H1 (cell line): ENCODE measurements around the gene CWC15. TPM values are rescaled to one million over a fixed set of nuclear protein-coding genes. Genes with fewer than 3 reads are reported as not detected.

Source experiments
- CTCF ChIA-PET: fragments of 300-600 bp; sonication (Branson Sonifier 250); formaldehyde crosslinking; loops from one replicate; lab custom pipeline; 2021; ENCODE audit not compliant: partially characterized antibody; lab: Charles Lee
- POLR2A ChIA-PET: fragments of 300-600 bp; sonication (Branson Sonifier 250); formaldehyde crosslinking; loops from one replicate; lab custom pipeline; 2021; ENCODE audit warnings: inconsistent platforms; ENCODE audit not compliant: partially characterized antibody; lab: Charles Lee
- DNase-seq, 2 experiments: peaks; one replicate each; pipeline versions ENCODE4 v3.0.0 to v3.0.0-alpha.2; 2010 to 2022; ENCODE audit warnings: low spot score in 2 of 2, low read depth in 1 of 2, mixed read lengths in 1 of 2
- FAIRE-seq: peaks from 2 replicates; lab custom pipeline; 2011; peaks lifted over from hg19 to GRCh38; lab: Jason Lieb, UNC
- H2AFZ ChIP-seq: 2 replicates; pipeline ENCODE4 v1.8.1; 2012; ENCODE audit warnings: low read length, inconsistent platforms
- H2AK5ac ChIP-seq: 2 replicates; pipeline ENCODE4 v1.6.1; 2013; ENCODE audit warnings: low read depth, low read length
- H2BK120ac ChIP-seq: replicated peaks from 2 replicates; pipeline ENCODE3; 2013; ENCODE audit warnings: low read depth, low read length, inconsistent platforms
- H2BK12ac ChIP-seq: 2 replicates; pipeline ENCODE4 v1.6.1; 2013; ENCODE audit warnings: low read depth, low read length
- H2BK15ac ChIP-seq: 2 replicates; pipeline ENCODE4 v1.6.1; 2013; ENCODE audit warnings: low read length
- H2BK20ac ChIP-seq: 2 replicates; pipeline ENCODE4 v1.6.1; 2013; ENCODE audit warnings: low read length
- H2BK5ac ChIP-seq: 2 replicates; pipeline ENCODE4 v1.6.1; 2013; ENCODE audit warnings: low read depth, low read length
- H3K14ac ChIP-seq: 2 replicates; pipeline ENCODE4 v1.6.1; 2013; ENCODE audit warnings: inconsistent platforms; ENCODE audit not compliant: insufficient read length
- H3K18ac ChIP-seq: 2 replicates; pipeline ENCODE4 v1.6.1; 2013; ENCODE audit warnings: low read length; ENCODE audit errors: extremely low read depth
- H3K23ac ChIP-seq: 2 replicates; pipeline ENCODE4 v1.6.1; 2013; ENCODE audit warnings: inconsistent platforms; ENCODE audit not compliant: insufficient read length
- H3K23me2 ChIP-seq: 2 replicates; pipeline ENCODE4 v1.6.1; 2013; ENCODE audit warnings: low read depth, low read length
- H3K27ac ChIP-seq: 2 replicates; pipeline ENCODE4 v1.6.1; 2011; ENCODE audit warnings: low read depth, low read length, inconsistent platforms
- H3K27me3 ChIP-seq, 4 experiments: replicated peaks in 1 of 4; 1 replicate in 1 of 4; 2 replicates in 3 of 4; pipeline versions ENCODE4 v1.6.1 to v1.8.1; 2011 to 2013; ENCODE audit warnings: low read length in 3 of 4, mild to moderate bottlenecking in 3 of 4, inconsistent platforms in 2 of 4, mixed read lengths in 2 of 4, moderate library complexity in 1 of 4; ENCODE audit not compliant: control insufficient read depth in 3 of 4, insufficient read depth in 3 of 4; ENCODE audit errors: extremely low read depth in 1 of 4
- H3K36me3 ChIP-seq, 4 experiments: 2 replicates each; pipeline versions ENCODE4 v1.6.1 to v1.8.1; 2011 to 2013; ENCODE audit warnings: mild to moderate bottlenecking in 4 of 4, low read length in 3 of 4, moderate library complexity in 2 of 4, control low read depth in 1 of 4, inconsistent platforms in 1 of 4; ENCODE audit not compliant: insufficient read depth in 4 of 4, control insufficient read depth in 2 of 4
- H3K4ac ChIP-seq: replicated peaks from 2 replicates; pipeline ENCODE3; 2013; ENCODE audit warnings: low read length, low read depth, mixed read lengths, inconsistent platforms; ENCODE audit not compliant: insufficient read length
- H3K4me1 ChIP-seq, 4 experiments: replicated peaks in 1 of 4; 1 replicate in 1 of 4; 2 replicates in 3 of 4; pipeline versions ENCODE4 v1.6.1 to v1.8.1; 2011 to 2013; ENCODE audit warnings: low read length in 3 of 4, inconsistent platforms in 2 of 4, mixed read lengths in 1 of 4; ENCODE audit not compliant: insufficient read depth in 4 of 4, control insufficient read depth in 3 of 4
- H3K4me2 ChIP-seq, 2 experiments: 2 replicates each; pipeline versions ENCODE4 v1.6.1 to v1.8.1; 2011 to 2013; ENCODE audit warnings: low read depth in 2 of 2, low read length in 2 of 2, control low read depth in 1 of 2, inconsistent platforms in 1 of 2, mild to moderate bottlenecking in 1 of 2; ENCODE audit not compliant: insufficient read depth in 1 of 2
- H3K4me3 ChIP-seq, 4 experiments: fragments of 200-600, 300-600 bp in 1 of 4; sonication (generic), shearing (Covaris generic), sonication (Bioruptor Twin) in 1 of 4; 2 replicates each; pipeline versions ENCODE4 v1.5.1 to v1.8.1; 2011 to 2016; ENCODE audit warnings: low read length in 4 of 4, low read depth in 3 of 4, control low read depth in 2 of 4, inconsistent platforms in 2 of 4, mild to moderate bottlenecking in 2 of 4, mixed read lengths in 1 of 4, moderate library complexity in 1 of 4; ENCODE audit not compliant: insufficient read depth in 2 of 4; ENCODE audit errors: extremely low read depth in 1 of 4
- H3K56ac ChIP-seq: replicated peaks from 2 replicates; pipeline ENCODE3; 2013; ENCODE audit warnings: low read depth, mild to moderate bottlenecking, mixed read lengths, low read length, inconsistent platforms; ENCODE audit not compliant: insufficient read length
- H3K79me1 ChIP-seq: 2 replicates; pipeline ENCODE4 v1.6.1; 2013; ENCODE audit warnings: low read depth, low read length, control low read depth
- H3K79me2 ChIP-seq, 2 experiments: 2 replicates each; pipeline versions ENCODE4 v1.6.1 to v1.8.1; 2012 to 2013; ENCODE audit warnings: low read length in 2 of 2, mild to moderate bottlenecking in 2 of 2, inconsistent platforms in 1 of 2; ENCODE audit not compliant: insufficient read depth in 2 of 2, control insufficient read depth in 1 of 2
- H3K9ac ChIP-seq, 4 experiments: replicated peaks in 1 of 4; 1 replicate in 1 of 4; 2 replicates in 3 of 4; pipeline versions ENCODE4 v1.6.1 to v1.8.1; 2011 to 2013; ENCODE audit warnings: low read depth in 3 of 4, low read length in 3 of 4, control low read depth in 2 of 4, mild to moderate bottlenecking in 2 of 4, moderate library complexity in 2 of 4, inconsistent platforms in 1 of 4; ENCODE audit errors: extremely low read depth in 1 of 4
- H3K9me3 ChIP-seq, 2 experiments: 2 replicates each; pipeline versions ENCODE4 v1.6.1 to v1.8.1; 2012 to 2013; ENCODE audit warnings: mild to moderate bottlenecking in 2 of 2, moderate library complexity in 2 of 2, control low read depth in 1 of 2, inconsistent platforms in 1 of 2, low read depth in 1 of 2, low read length in 1 of 2, mixed read lengths in 1 of 2; ENCODE audit not compliant: insufficient read depth in 2 of 2
- H4K20me1 ChIP-seq, 2 experiments: replicated peaks in 1 of 2; 2 replicates each; pipeline versions ENCODE3 to v1.8.1; 2011 to 2013; ENCODE audit warnings: inconsistent platforms in 2 of 2, low read length in 2 of 2, mild to moderate bottlenecking in 1 of 2; ENCODE audit not compliant: insufficient read depth in 2 of 2, control insufficient read depth in 1 of 2
- H4K5ac ChIP-seq: 2 replicates; pipeline ENCODE4 v1.6.1; 2013; ENCODE audit warnings: low read length, low read depth, mixed read lengths, inconsistent platforms; ENCODE audit not compliant: insufficient read length
- H4K8ac ChIP-seq: 2 replicates; pipeline ENCODE4 v1.8.0; 2013; ENCODE audit warnings: mild to moderate bottlenecking, moderate library complexity, low read length, inconsistent platforms; ENCODE audit not compliant: insufficient read depth; ENCODE audit errors: extremely low read depth
- H4K91ac ChIP-seq: replicated peaks from 2 replicates; pipeline ENCODE3; 2013; ENCODE audit warnings: low read length, mixed read lengths, inconsistent platforms; ENCODE audit not compliant: insufficient read length
- WGBS, 2 experiments: shearing (Covaris generic) in 1 of 2; methylation state at CpG; one replicate each; pipeline versions ENCODE4 v1.1.6 to v1.1.7; 2013 to 2015; ENCODE audit warnings: low lambda C conversion rate in 2 of 2, mixed read lengths in 2 of 2, inconsistent platforms in 1 of 2, low coverage in 1 of 2, missing lambda C conversion rate in 1 of 2; ENCODE audit not compliant: insufficient replicate concordance in 2 of 2, insufficient coverage in 1 of 2, insufficient read length in 1 of 2; ENCODE audit errors: extremely low coverage in 1 of 2, missing lambda C conversion rate in 1 of 2; 5-methylcytosine and 5-hydroxymethylcytosine counted together
- polyA plus RNA-seq, 7 experiments: library from polyadenylated mRNA; depleted of rRNA in 3 of 7; stranded (reverse) in 5 of 7; unstranded in 2 of 7; fragments of >200 nt in 5 of 7; fragments of 200-250 nt in 2 of 7; gene quantifications; 1 replicate in 5 of 7; 2 replicates in 1 of 7; 4 replicates in 1 of 7; pipeline versions ENCODE4 v1.2.1 to v1.2.3, GENCODE V29; 2011 to 2013; ENCODE audit warnings: missing spikeins in 2 of 7, mixed read lengths in 2 of 7
- total RNA-seq: library from RNA; stranded (reverse); fragmentation: NEBNext Ultra II Directional; extraction: Animal tissue kit (Norgen Biotek cat#: 25700); gene quantifications from 2 replicates; pipeline ENCODE4 v1.2.1, GENCODE V29; 2021
- TF ChIP-seq, protein P1 (sequence below): IDR thresholded peaks from 2 replicates; pipeline ENCODE4 v1.6.1; 2012; ENCODE audit warnings: inconsistent platforms

The CWC15 gene
- total and polyA plus RNA-seq, 2 of the 8 experiments (the other 6 are each of a cell fraction or from before 2014, with no cell fraction given), result 15.7 to 59.4 TPM

- ChIA-PET CTCF (interaction anchor here (0.6 to 2.6 kb wide), 2 partner anchors 10 to 11 kb away, joined by 3 to 13 read pairs; no protein-coding TSS in a partner anchor), POLR2A (interaction anchor here (0.7 kb wide), 1 partner anchor 24 kb away, joined by 3 read pairs; no protein-coding TSS in a partner anchor)
- no peak overlapping the region for H3K4me2 ChIP-seq
- H2AK5ac ChIP-seq, result no peak overlapping the region
- H3K79me2 ChIP-seq, result no peaks in the 10 kb centered on the region
- no peak overlapping the region for H3K18ac ChIP-seq
- no peak overlapping the region for H3K27ac ChIP-seq
- no peak overlapping the region for H2BK15ac ChIP-seq
- no peaks in the 10 kb centered on the region for H3K79me1 ChIP-seq
- H3K4ac ChIP-seq, result no peak overlapping the region
- H2BK120ac ChIP-seq, result no peak overlapping the region
- no peaks in the 10 kb centered on the region for H4K20me1 ChIP-seq
- no peak overlapping the region for H3K14ac ChIP-seq
- no peak overlapping the region for H4K5ac ChIP-seq
- no peak overlapping the region for H2AFZ ChIP-seq
- H3K36me3 ChIP-seq, result peaks cover 0 to 15% (median 6%) of the 10 kb centered on the region in 4 experiments; a peak in 6 of 8 replicates
- DNase-seq (no peak), FAIRE-seq (no peak)
- H3K4me1 ChIP-seq, result no peaks in the 10 kb centered on the region
- H4K91ac ChIP-seq, result no peak overlapping the region
- no peak overlapping the region for H2BK12ac ChIP-seq
- H3K9me3 ChIP-seq, result no peaks in the 10 kb centered on the region
- H4K8ac ChIP-seq, result no peak overlapping the region
- no peak overlapping the region for H3K23ac ChIP-seq
- H3K27me3 ChIP-seq, result no peaks in the 10 kb centered on the region
- TF ChIP-seq, protein P1, sequence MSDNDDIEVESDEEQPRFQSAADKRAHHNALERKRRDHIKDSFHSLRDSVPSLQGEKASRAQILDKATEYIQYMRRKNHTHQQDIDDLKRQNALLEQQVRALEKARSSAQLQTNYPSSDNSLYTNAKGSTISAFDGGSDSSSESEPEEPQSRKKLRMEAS, result no peak
- H2BK20ac ChIP-seq, result no peak overlapping the region
- no peak overlapping the region for H2BK5ac ChIP-seq
- no peaks in the 10 kb centered on the region for H3K23me2 ChIP-seq
- no peak overlapping the region for H3K9ac ChIP-seq
- no peak overlapping the region for H3K56ac ChIP-seq
- WGBS, 2 experiments, result 72% methylated on average over 2 of the region's 2 CpGs; no CpG with 5 or more reads in 1 of the 2 experiments
- no peak overlapping the region for H3K4me3 ChIP-seq
Observed at GRCh38 chr11:94958121-94958696, 15.1 kb downstream of the CWC15 start.
